ENCODE measurements around the gene CNTNAP2. TPM values are rescaled to one million over a fixed set of nuclear protein-coding genes. Genes with fewer than 3 reads are reported as not detected.
"Not testable (repeated sequence)": the region's sequence is repeated elsewhere in the genome, so short reads cannot be mapped to it uniquely, and the experiment has no call there.

CNTNAP2 gene
- total RNA-seq, 2 donors from 2014 or later: 4.4 to 8.5 TPM

- H3K36me3 ChIP-seq: no peaks in the 10 kb centered on the region
- H3K9ac ChIP-seq (ENCODE audit: low read depth in 2 of 2, low read length in 2 of 2): no peak overlapping the region
- intact Hi-C loops (cut with DNase I): no loop called here
- TF ChIP-seq CTCF (IDR thresholded peaks at IDR 0.05): no peak
- DNase-seq: no peak
- H3K27ac ChIP-seq: no peak overlapping the region
- no peaks in the 10 kb centered on the region for H3K27me3 ChIP-seq
- H3K9me3 ChIP-seq: no peaks in the 10 kb centered on the region
- no peaks in the 10 kb centered on the region for H3K4me1 ChIP-seq
- no peak overlapping the region for H3K4me3 ChIP-seq
Observed at GRCh38 chr7:147798001-147798400, 1681.4 kb downstream of the CNTNAP2 start.

- H3K4me1 ChIP-seq; intact Hi-C loops (cut with DNase I); H3K27ac ChIP-seq; DNase-seq; H3K4me3 ChIP-seq; H3K36me3 ChIP-seq; H3K9ac ChIP-seq (ENCODE audit: low read depth in 2 of 2, low read length in 2 of 2); H3K27me3 ChIP-seq; H3K9me3 ChIP-seq: not testable (repeated sequence)
Observed at GRCh38 chr7:147801762-147802161, 1685.2 kb downstream of the CNTNAP2 start.

DNA sequence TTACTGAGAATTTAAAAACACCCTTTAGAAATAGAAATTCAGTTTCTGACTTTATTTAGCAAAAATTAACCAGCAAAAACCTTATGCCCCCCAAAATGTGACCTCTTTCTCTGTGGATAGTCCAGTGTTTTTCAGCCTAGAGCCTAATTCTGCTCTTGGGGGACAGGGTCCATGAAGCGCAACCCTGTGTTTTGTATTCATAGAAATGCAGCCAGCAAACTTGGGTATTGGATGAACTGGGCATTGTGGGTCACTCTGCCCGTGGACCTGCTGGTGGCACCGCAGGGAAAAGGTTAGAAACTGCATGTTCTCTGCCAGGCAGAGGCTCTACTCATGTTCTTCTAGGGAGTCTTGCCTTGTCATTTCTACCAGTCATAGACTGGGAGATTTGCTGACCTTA, 1686.5 kb downstream of the CNTNAP2 start:
- intact Hi-C loops (cut with DNase I): no loop called here
- Histone ChIP-seq H3K27ac (no peak overlapping the region), H3K9ac (ENCODE audit: low read depth in 2 of 2, low read length in 2 of 2) (no peak overlapping the region)

GRCh38 chr7:147803606-147804005, 1687.0 kb downstream of the CNTNAP2 start:
- no peak for DNase-seq
- Histone ChIP-seq H3K4me3 (no peak overlapping the region), H3K36me3 (no peaks in the 10 kb centered on the region), H3K4me1 (no peaks in the 10 kb centered on the region), H3K9ac (ENCODE audit: low read depth in 2 of 2, low read length in 2 of 2) (no peak overlapping the region), H3K9me3 (no peaks in the 10 kb centered on the region), H3K27ac (no peak overlapping the region), H3K27me3 (no peaks in the 10 kb centered on the region)
- intact Hi-C loops (cut with DNase I): no loop called here
- TF ChIP-seq CTCF (IDR thresholded peaks at IDR 0.05): no peak

More for the DNA sequence above, 1686.5 kb downstream of the CNTNAP2 start:
- H3K27me3 ChIP-seq: no peaks in the 10 kb centered on the region
- no peaks in the 10 kb centered on the region for H3K9me3 ChIP-seq
- DNase-seq: no peak
- no peaks in the 10 kb centered on the region for H3K4me1 ChIP-seq
- H3K4me3 ChIP-seq: no peak overlapping the region
- TF ChIP-seq CTCF (IDR thresholded peaks at IDR 0.05): no peak
- H3K36me3 ChIP-seq: no peaks in the 10 kb centered on the region

- DNase-seq: no peak
- no peak overlapping the region for H3K4me3 ChIP-seq
- no peak overlapping the region for H3K27ac ChIP-seq
- no peaks in the 10 kb centered on the region for H3K27me3 ChIP-seq
- no peaks in the 10 kb centered on the region for H3K36me3 ChIP-seq
- no peaks in the 10 kb centered on the region for H3K4me1 ChIP-seq
- H3K9me3 ChIP-seq: no peaks in the 10 kb centered on the region
- TF ChIP-seq CTCF (IDR thresholded peaks at IDR 0.05): no peak
- no peak overlapping the region for H3K9ac ChIP-seq (ENCODE audit: low read depth in 2 of 2, low read length in 2 of 2)
- intact Hi-C loops (cut with DNase I): no loop called here
Observed at GRCh38 chr7:147804032-147804431, 1687.4 kb downstream of the CNTNAP2 start.

- H3K4me3 ChIP-seq: no peak overlapping the region
- no peaks in the 10 kb centered on the region for H3K4me1 ChIP-seq
- H3K27me3 ChIP-seq: no peaks in the 10 kb centered on the region
- H3K36me3 ChIP-seq: no peaks in the 10 kb centered on the region
- DNase-seq: no peak
- intact Hi-C loops (cut with DNase I): no loop called here
- no peak overlapping the region for H3K9ac ChIP-seq (ENCODE audit: low read depth in 2 of 2, low read length in 2 of 2)
- H3K9me3 ChIP-seq: no peaks in the 10 kb centered on the region
- no peak for TF ChIP-seq CTCF (IDR thresholded peaks at IDR 0.05)
- H3K27ac ChIP-seq: no peak overlapping the region
Observed at GRCh38 chr7:147805996-147806576, 1689.5 kb downstream of the CNTNAP2 start.
